Activated naive CD8-positive, alpha-beta T cell treated with anti-CD3 and anti-CD28 coated beads for 36 hours (primary cell): ENCODE data around the gene PNPLA3. TPM values are rescaled to one million over a fixed set of nuclear protein-coding genes. Genes with fewer than 3 reads are reported as not detected.

Source experiments
- DNase-seq: peaks from one replicate; pipeline ENCODE4 v3.0.0; 2021
- H3K27ac Mint-ChIP-seq: one replicate; pipeline ENCODE4 v1.8.0; 2022; ENCODE audit warnings: mild to moderate bottlenecking, moderate library complexity, mixed read lengths
- H3K27me3 Mint-ChIP-seq: one replicate; pipeline ENCODE4 v1.8.0; 2022; ENCODE audit warnings: mild to moderate bottlenecking, mixed read lengths
- H3K36me3 Mint-ChIP-seq: one replicate; pipeline ENCODE4 v1.8.0; 2021; ENCODE audit warnings: mild to moderate bottlenecking, mixed read lengths
- H3K4me1 Mint-ChIP-seq: one replicate; pipeline ENCODE4 v1.8.0; 2021; ENCODE audit warnings: mixed read lengths
- H3K4me3 Mint-ChIP-seq: one replicate; pipeline ENCODE4 v1.8.0; 2022; ENCODE audit warnings: mild to moderate bottlenecking, moderate library complexity, mixed read lengths
- H3K9me3 Mint-ChIP-seq: one replicate; pipeline ENCODE4 v1.8.0; 2022; ENCODE audit warnings: mixed read lengths
- total RNA-seq, 2 experiments: library from RNA; stranded (reverse); gene quantifications; one replicate each; pipeline ENCODE4 v1.2.3, GENCODE V29; 2021

PNPLA3 gene
- total RNA-seq, 2 experiments from 2014 or later = 0.39 to 0.52 TPM

GRCh38 chr22:43980996-43981395, 57.4 kb downstream of the PNPLA3 start:
- DNase-seq = no peak
- Mint-ChIP-seq H3K4me1 (no peaks in the 10 kb centered on the region), H3K9me3 (no peaks in the 10 kb centered on the region), H3K36me3 (peaks cover 25% of the 10 kb centered on the region), H3K27ac (no peak overlapping the region), H3K27me3 (no peaks in the 10 kb centered on the region), H3K4me3 (no peak overlapping the region)

- H3K36me3 Mint-ChIP-seq = peaks cover 27% of the 10 kb centered on the region
Observed at GRCh38 chr22:43983808-43984207, 60.2 kb downstream of the PNPLA3 start.

GRCh38 chr22:43985532-43985931, 61.9 kb downstream of the PNPLA3 start:
- Mint-ChIP-seq H3K27ac (no peak overlapping the region), H3K27me3 (no peaks in the 10 kb centered on the region), H3K4me1 (no peaks in the 10 kb centered on the region), H3K4me3 (no peak overlapping the region), H3K36me3 (peaks cover 14% of the 10 kb centered on the region), H3K9me3 (no peaks in the 10 kb centered on the region)
- DNase-seq = no peak

More at GRCh38 chr22:43983808-43984207, 60.2 kb downstream of the PNPLA3 start:
- Mint-ChIP-seq H3K4me1 (no peaks in the 10 kb centered on the region), H3K9me3 (no peaks in the 10 kb centered on the region), H3K4me3 (no peak overlapping the region), H3K27me3 (no peaks in the 10 kb centered on the region), H3K27ac (no peak overlapping the region)
- DNase-seq = no peak

- no peak for DNase-seq
- no peaks in the 10 kb centered on the region for H3K27me3 Mint-ChIP-seq
- H3K27ac Mint-ChIP-seq = no peak overlapping the region
- H3K4me3 Mint-ChIP-seq = no peak overlapping the region
- H3K4me1 Mint-ChIP-seq = peaks cover 3% of the 10 kb centered on the region
- peaks cover 15% of the 10 kb centered on the region for H3K36me3 Mint-ChIP-seq
- no peaks in the 10 kb centered on the region for H3K9me3 Mint-ChIP-seq
Observed at GRCh38 chr22:43988116-43988820, 64.7 kb downstream of the PNPLA3 start.

- H3K4me1 Mint-ChIP-seq = peaks cover 5% of the 10 kb centered on the region
- H3K27me3 Mint-ChIP-seq = no peaks in the 10 kb centered on the region
- H3K27ac Mint-ChIP-seq = no peak overlapping the region
- peaks cover 17% of the 10 kb centered on the region for H3K36me3 Mint-ChIP-seq
- no peak overlapping the region for H3K4me3 Mint-ChIP-seq
- DNase-seq = no peak
- H3K9me3 Mint-ChIP-seq = no peaks in the 10 kb centered on the region
Observed at GRCh38 chr22:43988960-43989359, 65.4 kb downstream of the PNPLA3 start.

GRCh38 chr22:43990044-43990443, 66.4 kb downstream of the PNPLA3 start:
- Mint-ChIP-seq H3K36me3 (peaks cover 21% of the 10 kb centered on the region), H3K4me1 (peaks cover 9% of the 10 kb centered on the region), H3K9me3 (no peaks in the 10 kb centered on the region), H3K27me3 (no peaks in the 10 kb centered on the region), H3K4me3 (no peak overlapping the region), H3K27ac (no peak overlapping the region)
- no peak for DNase-seq

- H3K27ac Mint-ChIP-seq = no peak overlapping the region
- DNase-seq = no peak
- no peaks in the 10 kb centered on the region for H3K27me3 Mint-ChIP-seq
- H3K4me1 Mint-ChIP-seq = peaks cover 17% of the 10 kb centered on the region
- no peak overlapping the region for H3K4me3 Mint-ChIP-seq
- no peaks in the 10 kb centered on the region for H3K9me3 Mint-ChIP-seq
- H3K36me3 Mint-ChIP-seq = peaks cover 27% of the 10 kb centered on the region
Observed at GRCh38 chr22:43991316-43992020, 67.9 kb downstream of the PNPLA3 start.

GRCh38 chr22:43992331-43992821, 68.8 kb downstream of the PNPLA3 start:
- H3K4me3 Mint-ChIP-seq = no peak overlapping the region
- no peaks in the 10 kb centered on the region for H3K27me3 Mint-ChIP-seq
- H3K4me1 Mint-ChIP-seq = peaks cover 24% of the 10 kb centered on the region
- H3K9me3 Mint-ChIP-seq = no peaks in the 10 kb centered on the region
- H3K27ac Mint-ChIP-seq = no peak overlapping the region
- H3K36me3 Mint-ChIP-seq = peaks cover 34% of the 10 kb centered on the region
- DNase-seq = no peak

GRCh38 chr22:43993072-43993760, 69.6 kb downstream of the PNPLA3 start:
- peak; percentile 58 for DNase-seq
- Mint-ChIP-seq H3K4me1 (peaks cover 24% of the 10 kb centered on the region), H3K4me3 (no peak overlapping the region), H3K27ac (no peak overlapping the region), H3K36me3 (peaks cover 40% of the 10 kb centered on the region), H3K27me3 (no peaks in the 10 kb centered on the region), H3K9me3 (no peaks in the 10 kb centered on the region)

GRCh38 chr22:43994006-43994405, 70.4 kb downstream of the PNPLA3 start:
- no peak for DNase-seq
- no peak overlapping the region for H3K4me3 Mint-ChIP-seq
- H3K4me1 Mint-ChIP-seq = peaks cover 24% of the 10 kb centered on the region

GRCh38 chr22:43994416-43994815, 70.8 kb downstream of the PNPLA3 start:
- Mint-ChIP-seq H3K27me3 (no peaks in the 10 kb centered on the region), H3K4me1 (peaks cover 24% of the 10 kb centered on the region), H3K4me3 (no peak overlapping the region), H3K36me3 (peaks cover 43% of the 10 kb centered on the region), H3K27ac (no peak overlapping the region), H3K9me3 (no peaks in the 10 kb centered on the region)
- DNase-seq = no peak

More at GRCh38 chr22:43994006-43994405, 70.4 kb downstream of the PNPLA3 start:
- no peak overlapping the region for H3K27ac Mint-ChIP-seq
- H3K36me3 Mint-ChIP-seq = peaks cover 43% of the 10 kb centered on the region
- H3K9me3 Mint-ChIP-seq = no peaks in the 10 kb centered on the region
- no peaks in the 10 kb centered on the region for H3K27me3 Mint-ChIP-seq

- H3K27ac Mint-ChIP-seq = peak overlapping the region; percentile 94
- peaks cover 24% of the 10 kb centered on the region for H3K4me1 Mint-ChIP-seq
- H3K36me3 Mint-ChIP-seq = peaks cover 43% of the 10 kb centered on the region
- DNase-seq = no peak
- H3K27me3 Mint-ChIP-seq = no peaks in the 10 kb centered on the region
- no peaks in the 10 kb centered on the region for H3K9me3 Mint-ChIP-seq
- peak overlapping the region; percentile 88 for H3K4me3 Mint-ChIP-seq
Observed at GRCh38 chr22:43995057-43995685, 71.6 kb downstream of the PNPLA3 start.

GRCh38 chr22:43995798-43996169, 72.2 kb downstream of the PNPLA3 start:
- DNase-seq = no peak
- H3K4me3 Mint-ChIP-seq = peak overlapping the region; percentile 88
- peak overlapping the region; percentile 94 for H3K27ac Mint-ChIP-seq
- peaks cover 24% of the 10 kb centered on the region for H3K4me1 Mint-ChIP-seq
- H3K36me3 Mint-ChIP-seq = peaks cover 44% of the 10 kb centered on the region
- no peaks in the 10 kb centered on the region for H3K27me3 Mint-ChIP-seq
- H3K9me3 Mint-ChIP-seq = no peaks in the 10 kb centered on the region

- Mint-ChIP-seq H3K9me3 (no peaks in the 10 kb centered on the region), H3K36me3 (peaks cover 44% of the 10 kb centered on the region), H3K27me3 (no peaks in the 10 kb centered on the region), H3K4me1 (peaks cover 24% of the 10 kb centered on the region), H3K4me3 (peak overlapping the region; percentile 88), H3K27ac (peak overlapping the region; percentile 94)
- DNase-seq = peak; percentile 66
Observed at GRCh38 chr22:43996170-43996980, 72.8 kb downstream of the PNPLA3 start.
